ENCODE results near the gene DDX50.

Gene DDX50

GRCh38 chr10:68877482-68878110 lies 23.5 kb upstream of the DDX50 start:
- Histone ChIP-seq H2BK5ac (ENCODE audit: low read depth, low read length, poor library complexity) (no peak overlapping the region), H3K4me2 (ENCODE audit: low read length) (no peak overlapping the region), H2BK120ac (ENCODE audit: insufficient read depth, low read length, poor library complexity) (no peak overlapping the region), H2AK5ac (ENCODE audit: low read length) (no peak overlapping the region), H3K79me1 (ENCODE audit: low read length) (no peaks in the 10 kb centered on the region), H3K9me3 (ENCODE audit: insufficient read depth, low read depth, low read length) (no peaks in the 10 kb centered on the region), H3K9ac (ENCODE audit: low read length) (no peak overlapping the region), H3K14ac (ENCODE audit: low read length) (no peak overlapping the region), H2BK12ac (ENCODE audit: low read length) (no peak overlapping the region), H3K23ac (ENCODE audit: low read length) (no peak overlapping the region), H3K27me3 (ENCODE audit: insufficient read depth, low read length) (no peaks in the 10 kb centered on the region), H3K27ac (ENCODE audit: low read depth, low read length) (no peak overlapping the region), H3K36me3 (ENCODE audit: control insufficient read depth in 1 of 2, insufficient read depth in 2 of 2, low read length in 2 of 2) (no peaks in the 10 kb centered on the region), H3K4ac (ENCODE audit: low read depth, low read length) (no peak overlapping the region), H4K91ac (ENCODE audit: low read depth, low read length) (no peak overlapping the region), H4K12ac (ENCODE audit: low read depth, low read length) (no peak overlapping the region), H3K79me2 (ENCODE audit: control insufficient read depth, insufficient read depth, low read length, poor library complexity) (no peaks in the 10 kb centered on the region), H2AFZ (ENCODE audit: insufficient read depth, low read length, poor library complexity) (no peak overlapping the region), H3K4me3 (ENCODE audit: low read depth, low read length) (no peak overlapping the region), H4K8ac (ENCODE audit: low read depth, low read length) (no peak overlapping the region), H3K18ac (ENCODE audit: low read length) (no peak overlapping the region), H3K4me1 (ENCODE audit: control insufficient read depth in 1 of 2, insufficient read depth in 2 of 2, low read length in 2 of 2) (no peaks in the 10 kb centered on the region)
- DNase-seq: no peak
- no CpG with 5 or more reads among the region's 1 CpG for WGBS (ENCODE audit: extremely low coverage, insufficient coverage, insufficient read length)

- Histone ChIP-seq H3K18ac (ENCODE audit: low read length) (no peak overlapping the region), H3K4me1 (ENCODE audit: control insufficient read depth in 1 of 2, insufficient read depth in 2 of 2, low read length in 2 of 2) (no peaks in the 10 kb centered on the region), H2BK120ac (ENCODE audit: insufficient read depth, low read length, poor library complexity) (no peak overlapping the region), H4K12ac (ENCODE audit: low read depth, low read length) (no peak overlapping the region), H2BK5ac (ENCODE audit: low read depth, low read length, poor library complexity) (no peak overlapping the region), H3K9me3 (ENCODE audit: insufficient read depth, low read depth, low read length) (no peaks in the 10 kb centered on the region), H4K91ac (ENCODE audit: low read depth, low read length) (no peak overlapping the region), H4K8ac (ENCODE audit: low read depth, low read length) (no peak overlapping the region), H3K36me3 (ENCODE audit: control insufficient read depth in 1 of 2, insufficient read depth in 2 of 2, low read length in 2 of 2) (no peaks in the 10 kb centered on the region), H3K4ac (ENCODE audit: low read depth, low read length) (no peak overlapping the region), H3K23ac (ENCODE audit: low read length) (no peak overlapping the region), H3K27ac (ENCODE audit: low read depth, low read length) (no peak overlapping the region), H2AFZ (ENCODE audit: insufficient read depth, low read length, poor library complexity) (no peak overlapping the region), H3K4me2 (ENCODE audit: low read length) (no peak overlapping the region), H2BK12ac (ENCODE audit: low read length) (no peak overlapping the region), H3K27me3 (ENCODE audit: insufficient read depth, low read length) (no peaks in the 10 kb centered on the region), H3K4me3 (ENCODE audit: low read depth, low read length) (no peak overlapping the region), H3K9ac (ENCODE audit: low read length) (no peak overlapping the region), H3K79me2 (ENCODE audit: control insufficient read depth, insufficient read depth, low read length, poor library complexity) (no peaks in the 10 kb centered on the region), H3K14ac (ENCODE audit: low read length) (no peak overlapping the region), H2AK5ac (ENCODE audit: low read length) (no peak overlapping the region), H3K79me1 (ENCODE audit: low read length) (no peaks in the 10 kb centered on the region)
- no peak for DNase-seq
Measured at GRCh38 chr10:68878496-68878895, 22.6 kb upstream of the DDX50 start.

- Histone ChIP-seq H2BK5ac (ENCODE audit: low read depth, low read length, poor library complexity) (no peak overlapping the region), H3K4me2 (ENCODE audit: low read length) (no peak overlapping the region), H4K12ac (ENCODE audit: low read depth, low read length) (no peak overlapping the region), H2AK5ac (ENCODE audit: low read length) (no peak overlapping the region), H2BK120ac (ENCODE audit: insufficient read depth, low read length, poor library complexity) (no peak overlapping the region), H3K79me2 (ENCODE audit: control insufficient read depth, insufficient read depth, low read length, poor library complexity) (no peaks in the 10 kb centered on the region), H3K9me3 (ENCODE audit: insufficient read depth, low read depth, low read length) (no peaks in the 10 kb centered on the region), H3K36me3 (ENCODE audit: control insufficient read depth in 1 of 2, insufficient read depth in 2 of 2, low read length in 2 of 2) (no peaks in the 10 kb centered on the region), H3K79me1 (ENCODE audit: low read length) (no peaks in the 10 kb centered on the region), H2BK12ac (ENCODE audit: low read length) (no peak overlapping the region), H4K8ac (ENCODE audit: low read depth, low read length) (no peak overlapping the region), H3K23ac (ENCODE audit: low read length) (no peak overlapping the region), H3K18ac (ENCODE audit: low read length) (no peak overlapping the region), H3K14ac (ENCODE audit: low read length) (no peak overlapping the region), H3K9ac (ENCODE audit: low read length) (no peak overlapping the region), H3K27me3 (ENCODE audit: insufficient read depth, low read length) (no peaks in the 10 kb centered on the region), H3K4me3 (ENCODE audit: low read depth, low read length) (no peak overlapping the region), H2AFZ (ENCODE audit: insufficient read depth, low read length, poor library complexity) (no peak overlapping the region), H3K4me1 (ENCODE audit: control insufficient read depth in 1 of 2, insufficient read depth in 2 of 2, low read length in 2 of 2) (no peaks in the 10 kb centered on the region), H3K27ac (ENCODE audit: low read depth, low read length) (no peak overlapping the region), H4K91ac (ENCODE audit: low read depth, low read length) (no peak overlapping the region), H3K4ac (ENCODE audit: low read depth, low read length) (no peak overlapping the region)
- DNase-seq: no peak
- WGBS (ENCODE audit: extremely low coverage, insufficient coverage, insufficient read length): no CpG with 5 or more reads among the region's 2 CpGs
Measured at GRCh38 chr10:68879628-68880027, 21.5 kb upstream of the DDX50 start.

GRCh38 chr10:68880181-68880580 lies 20.9 kb upstream of the DDX50 start:
- H3K23ac ChIP-seq (ENCODE audit: low read length): no peak overlapping the region
- no peaks in the 10 kb centered on the region for H3K27me3 ChIP-seq (ENCODE audit: insufficient read depth, low read length)
- no peak overlapping the region for H2AFZ ChIP-seq (ENCODE audit: insufficient read depth, low read length, poor library complexity)
- H3K27ac ChIP-seq (ENCODE audit: low read depth, low read length): no peak overlapping the region
- no peak overlapping the region for H2BK5ac ChIP-seq (ENCODE audit: low read depth, low read length, poor library complexity)
- H3K36me3 ChIP-seq (ENCODE audit: control insufficient read depth in 1 of 2, insufficient read depth in 2 of 2, low read length in 2 of 2): no peaks in the 10 kb centered on the region
- no peaks in the 10 kb centered on the region for H3K79me1 ChIP-seq (ENCODE audit: low read length)
- no peak overlapping the region for H3K4ac ChIP-seq (ENCODE audit: low read depth, low read length)
- H3K9ac ChIP-seq (ENCODE audit: low read length): no peak overlapping the region
- no peaks in the 10 kb centered on the region for H3K4me1 ChIP-seq (ENCODE audit: control insufficient read depth in 1 of 2, insufficient read depth in 2 of 2, low read length in 2 of 2)
- no peak overlapping the region for H2AK5ac ChIP-seq (ENCODE audit: low read length)
- no peaks in the 10 kb centered on the region for H3K79me2 ChIP-seq (ENCODE audit: control insufficient read depth, insufficient read depth, low read length, poor library complexity)
- no peak overlapping the region for H3K4me2 ChIP-seq (ENCODE audit: low read length)
- H3K14ac ChIP-seq (ENCODE audit: low read length): no peak overlapping the region
- no CpG with 5 or more reads among the region's 4 CpGs for WGBS (ENCODE audit: extremely low coverage, insufficient coverage, insufficient read length)
- DNase-seq: peak; percentile 52 to 86
- no peaks in the 10 kb centered on the region for H3K9me3 ChIP-seq (ENCODE audit: insufficient read depth, low read depth, low read length)
- no peak overlapping the region for H2BK120ac ChIP-seq (ENCODE audit: insufficient read depth, low read length, poor library complexity)
- no peak overlapping the region for H4K8ac ChIP-seq (ENCODE audit: low read depth, low read length)
- no peak overlapping the region for H3K18ac ChIP-seq (ENCODE audit: low read length)
- no peak overlapping the region for H4K91ac ChIP-seq (ENCODE audit: low read depth, low read length)
- no peak overlapping the region for H4K12ac ChIP-seq (ENCODE audit: low read depth, low read length)
- no peak overlapping the region for H3K4me3 ChIP-seq (ENCODE audit: low read depth, low read length)
- H2BK12ac ChIP-seq (ENCODE audit: low read length): no peak overlapping the region

Measured in trophoblast cell (in vitro differentiated cells and primary cell).